Pancreas (tissue), 8 donors: ENCODE measurements around the gene ZHX3. TPM values are rescaled to one million over a fixed set of nuclear protein-coding genes. Genes with fewer than 3 reads are reported as not detected.

Experiments
- microRNA-seq, 2 donors: library from miRNA; unstranded; fragments of <30 nt; microRNA quantifications; one replicate each; pipeline versions ENCODE4 to v1.1.0, GENCODE V29; 2019 to 2020
- polyA plus RNA-seq, 2 donors: library from polyadenylated mRNA; stranded (reverse); fragments of 200-250 nt; gene quantifications; one replicate each; pipeline ENCODE4 v1.2.3, GENCODE V29; 2013
- total RNA-seq, 6 donors: library from RNA; stranded (reverse); fragmentation: NEBNext Ultra II Directional in 4 of 6; extraction: Animal tissue kit (Norgen Biotek cat#: 25700) in 4 of 6; gene quantifications; one replicate each; pipeline versions ENCODE4 v1.2.1 to v1.2.4, GENCODE V29; 2021 to 2023
- donor health status: healthy with polysubstance abuse.
- donor health status: DM: no; HTN: no; CAD: no; lungs with moderate emphysema.
- donor health status: DM: no; HTN: no; CAD: no.
- donor health status: Bipolar disorder and iron deficiency.
- donor health status: DM: yes; HTN: yes; CAD: no.
- donor health status: DM: no; HTN: no; CAD: no.
- donor health status: DM: no; HTN: no; CAD: no.
- donor health status: DM: yes; HTN: yes; CAD: no.

The ZHX3 gene
- total and polyA plus RNA-seq, 8 donors: 7.9 to 17.3 (median 13.0) TPM

Small RNAs within 50 kb of the gene (microRNA-seq; reads per million reads assigned to microRNA genes)
- gene MIR6871: 0 reads per million in 2 donors

Other genes with a start within 250 kb of the ZHX3 start
- gene PLCG1, start 180.2 kb downstream of the ZHX3 start, total RNA-seq: 10 to 100 TPM in 5 of 6 donors, 1 to 10 TPM in 1; 9.9 to 38.9 (median 18.5) TPM
- 10 to 100 TPM; 40.6 to 41.7 TPM for gene PLCG1, start 180.2 kb downstream of the ZHX3 start, polyA plus RNA-seq
- 10 to 100 TPM in 1 of 6 donors, 1 to 10 TPM in 5; 3.9 to 17.6 (median 7.5) TPM for gene LPIN3, start 23.1 kb upstream of the ZHX3 start, total RNA-seq
- gene LPIN3, start 23.1 kb upstream of the ZHX3 start, polyA plus RNA-seq: 10 to 100 TPM; 31.5 to 47.5 TPM
- under 1 TPM in 3 of 6 donors, not detected in 3; 0.04 to 0.06 (median 0.06) TPM for gene EMILIN3, start 49.1 kb upstream of the ZHX3 start, total RNA-seq
- gene EMILIN3, start 49.1 kb upstream of the ZHX3 start, polyA plus RNA-seq: under 1 TPM; 0.23 to 0.33 TPM